Measurements from ENCODE around the gene LIPF. TPM values are rescaled to one million over a fixed set of nuclear protein-coding genes. Genes with fewer than 3 reads are reported as not detected.
"Not testable (repeated sequence)": the region's sequence is repeated elsewhere in the genome, so short reads cannot be mapped to it uniquely, and the experiment has no call there.

LIPF gene
- total RNA-seq, 1 experiment from 2014 or later: not detected

DNA sequence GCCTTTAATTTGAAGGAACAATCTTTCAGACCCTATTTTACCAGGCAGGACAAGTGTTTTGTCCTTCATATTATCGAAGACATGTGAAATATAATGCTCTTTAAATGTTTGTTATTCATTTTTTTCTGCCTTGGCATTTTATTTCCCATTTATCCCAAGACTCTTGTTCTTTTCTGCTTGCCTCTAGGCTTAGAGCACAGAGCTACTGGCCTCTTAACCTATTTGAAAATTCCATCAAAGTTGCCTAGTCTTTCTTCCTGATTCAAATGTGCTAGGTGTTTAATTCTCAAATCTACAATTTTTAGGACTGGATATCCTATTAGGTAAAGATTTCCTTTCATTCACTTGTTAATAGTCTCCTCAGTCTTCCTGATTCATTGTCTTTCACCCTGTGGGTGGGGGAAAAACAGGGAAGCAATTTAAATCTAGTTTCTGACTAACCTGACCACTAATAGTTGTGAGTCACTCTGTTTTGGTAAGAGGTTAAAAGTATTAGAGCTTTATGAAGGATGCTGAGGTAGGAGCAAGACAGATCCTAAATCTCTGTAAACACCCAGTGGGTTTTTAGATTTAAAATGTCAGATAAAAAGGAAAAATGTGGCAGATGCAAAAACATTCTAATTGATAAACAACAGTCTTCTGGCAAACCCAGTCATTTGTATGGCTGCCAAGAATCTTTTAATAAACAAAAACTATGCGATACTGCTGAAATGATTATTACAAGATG is 43.4 kb downstream of the LIPF start:
- H3K4me3 Mint-ChIP-seq: no peak overlapping the region
- peaks cover 33% of the 10 kb centered on the region for H3K4me1 Mint-ChIP-seq
- POLR2A ChIA-PET: no interaction called here
- TF ChIP-seq ZNF138 (CRISPR knock-in tag; conservative IDR thresholded peaks at IDR 0.05) (no peak), MXD4 (CRISPR knock-in tag; IDR thresholded peaks at IDR 0.05; ENCODE audit: borderline replicate concordance) (no peak), ZBTB21 (CRISPR knock-in tag; IDR thresholded peaks at IDR 0.05; ENCODE audit: borderline replicate concordance) (no peak)
- TF ChIP-seq, protein P1, sequence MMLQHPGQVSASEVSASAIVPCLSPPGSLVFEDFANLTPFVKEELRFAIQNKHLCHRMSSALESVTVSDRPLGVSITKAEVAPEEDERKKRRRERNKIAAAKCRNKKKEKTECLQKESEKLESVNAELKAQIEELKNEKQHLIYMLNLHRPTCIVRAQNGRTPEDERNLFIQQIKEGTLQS (CRISPR knock-in tag; conservative IDR thresholded peaks at IDR 0.05): no peak
- TF ChIP-seq, protein P2, sequence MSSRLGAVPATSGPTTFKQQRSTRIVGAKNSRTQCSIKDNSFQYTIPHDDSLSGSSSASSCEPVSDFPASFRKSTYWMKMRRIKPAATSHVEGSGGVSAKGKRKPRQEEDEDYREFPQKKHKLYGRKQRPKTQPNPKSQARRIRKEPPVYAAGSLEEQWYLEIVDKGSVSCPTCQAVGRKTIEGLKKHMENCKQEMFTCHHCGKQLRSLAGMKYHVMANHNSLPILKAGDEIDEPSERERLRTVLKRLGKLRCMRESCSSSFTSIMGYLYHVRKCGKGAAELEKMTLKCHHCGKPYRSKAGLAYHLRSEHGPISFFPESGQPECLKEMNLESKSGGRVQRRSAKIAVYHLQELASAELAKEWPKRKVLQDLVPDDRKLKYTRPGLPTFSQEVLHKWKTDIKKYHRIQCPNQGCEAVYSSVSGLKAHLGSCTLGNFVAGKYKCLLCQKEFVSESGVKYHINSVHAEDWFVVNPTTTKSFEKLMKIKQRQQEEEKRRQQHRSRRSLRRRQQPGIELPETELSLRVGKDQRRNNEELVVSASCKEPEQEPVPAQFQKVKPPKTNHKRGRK (CRISPR knock-in tag; IDR thresholded peaks at IDR 0.05; ENCODE audit: borderline replicate concordance): no peak
- CTCF ChIA-PET: interaction anchor here (1.2 kb wide), 1 partner anchor 21 kb away, joined by 8 read pairs; no protein-coding TSS in a partner anchor
- DNase-seq (ENCODE audit: low spot score): no peak
- no peaks in the 10 kb centered on the region for H3K9me3 Mint-ChIP-seq
- no peaks in the 10 kb centered on the region for H3K36me3 Mint-ChIP-seq
- no peak for ATAC-seq
- H3K27ac Mint-ChIP-seq: no peak overlapping the region
- H3K27me3 Mint-ChIP-seq (ENCODE audit: low read depth): peaks cover 91% of the 10 kb centered on the region

DNA sequence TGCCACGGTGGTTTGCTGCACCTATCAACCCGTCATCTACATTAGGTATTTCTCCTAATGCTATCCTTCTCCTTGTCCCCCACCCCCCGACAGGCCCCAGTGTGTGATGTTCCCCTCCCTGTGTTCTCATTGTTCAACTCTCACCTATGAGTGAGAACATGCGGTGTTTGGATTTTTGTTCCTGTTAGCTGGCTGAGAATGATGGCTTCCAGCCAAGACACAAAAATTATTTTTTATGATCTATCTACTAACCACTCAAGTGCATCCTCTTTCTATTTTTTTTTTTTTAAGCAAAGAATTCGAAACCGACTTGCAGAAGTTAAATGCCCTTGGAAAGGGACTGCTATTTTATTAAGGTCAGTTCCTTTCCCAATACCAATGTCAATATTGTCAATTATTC is 45.1 kb downstream of the LIPF start:
- CTCF ChIA-PET; H3K36me3 Mint-ChIP-seq; H3K4me3 Mint-ChIP-seq; DNase-seq (ENCODE audit: low spot score); POLR2A ChIA-PET; ATAC-seq; H3K27ac Mint-ChIP-seq; H3K9me3 Mint-ChIP-seq: not testable (repeated sequence)
- H3K27me3 Mint-ChIP-seq (ENCODE audit: low read depth): peaks cover 88% of the 10 kb centered on the region
- peaks cover 23% of the 10 kb centered on the region for H3K4me1 Mint-ChIP-seq

- DNase-seq (ENCODE audit: low spot score) (no peak), ATAC-seq (no peak)
- no peaks in the 10 kb centered on the region for H3K4me1 Mint-ChIP-seq
- H3K27me3 Mint-ChIP-seq (ENCODE audit: low read depth): peaks cover 84% of the 10 kb centered on the region
- H3K4me3 Mint-ChIP-seq: no peak overlapping the region
- no peak for TF ChIP-seq NR1H2 (CRISPR knock-in tag; IDR thresholded peaks at IDR 0.05)
- TF ChIP-seq TEAD1 (CRISPR knock-in tag; IDR thresholded peaks at IDR 0.05): no peak
- ChIA-PET CTCF (no interaction called here), POLR2A (no interaction called here)
- H3K36me3 Mint-ChIP-seq: no peaks in the 10 kb centered on the region
- H3K27ac Mint-ChIP-seq: no peak overlapping the region
- no peaks in the 10 kb centered on the region for H3K9me3 Mint-ChIP-seq
Measured at GRCh38 chr10:88715517-88715916, 51.3 kb downstream of the LIPF start.

GRCh38 chr10:88721392-88721791 is 57.1 kb downstream of the LIPF start:
- Mint-ChIP-seq H3K36me3 (no peaks in the 10 kb centered on the region), H3K27me3 (ENCODE audit: low read depth) (peaks cover 65% of the 10 kb centered on the region), H3K27ac (no peak overlapping the region), H3K9me3 (no peaks in the 10 kb centered on the region), H3K4me3 (no peak overlapping the region), H3K4me1 (no peaks in the 10 kb centered on the region)
- ATAC-seq: no peak
- no peak for DNase-seq (ENCODE audit: low spot score)
- POLR2A ChIA-PET: interaction anchor here (0.5 kb wide), 1 partner anchor 165 kb away, joined by 3 read pairs; no protein-coding TSS in a partner anchor
- CTCF ChIA-PET: interaction anchor here (0.6 kb wide), 1 partner anchor 355 kb away, joined by 3 read pairs; no protein-coding TSS in a partner anchor
- TF ChIP-seq ESRRA (CRISPR knock-in tag; IDR thresholded peaks at IDR 0.05; ENCODE audit: borderline replicate concordance) (no peak), NR2C2 (CRISPR knock-in tag; IDR thresholded peaks at IDR 0.05) (no peak), HMGA2 (CRISPR knock-in tag; IDR thresholded peaks at IDR 0.05) (no peak), OVOL2 (CRISPR knock-in tag; IDR thresholded peaks at IDR 0.05; ENCODE audit: borderline replicate concordance) (no peak), TCF7 (CRISPR knock-in tag; IDR thresholded peaks at IDR 0.05; ENCODE audit: low read depth) (no peak), MAX (CRISPR knock-in tag; IDR thresholded peaks at IDR 0.05) (no peak), NR3C1 (CRISPR knock-in tag; conservative IDR thresholded peaks at IDR 0.05; ENCODE audit: low read depth) (no peak), IRF2 (CRISPR knock-in tag; IDR thresholded peaks at IDR 0.05; ENCODE audit: borderline replicate concordance, low read depth) (no peak), MYBL2 (CRISPR knock-in tag; IDR thresholded peaks at IDR 0.05) (no peak), ZNF416 (CRISPR knock-in tag; IDR thresholded peaks at IDR 0.05) (no peak), ZNF138 (CRISPR knock-in tag; conservative IDR thresholded peaks at IDR 0.05) (no peak)
- TF ChIP-seq, protein P3, sequence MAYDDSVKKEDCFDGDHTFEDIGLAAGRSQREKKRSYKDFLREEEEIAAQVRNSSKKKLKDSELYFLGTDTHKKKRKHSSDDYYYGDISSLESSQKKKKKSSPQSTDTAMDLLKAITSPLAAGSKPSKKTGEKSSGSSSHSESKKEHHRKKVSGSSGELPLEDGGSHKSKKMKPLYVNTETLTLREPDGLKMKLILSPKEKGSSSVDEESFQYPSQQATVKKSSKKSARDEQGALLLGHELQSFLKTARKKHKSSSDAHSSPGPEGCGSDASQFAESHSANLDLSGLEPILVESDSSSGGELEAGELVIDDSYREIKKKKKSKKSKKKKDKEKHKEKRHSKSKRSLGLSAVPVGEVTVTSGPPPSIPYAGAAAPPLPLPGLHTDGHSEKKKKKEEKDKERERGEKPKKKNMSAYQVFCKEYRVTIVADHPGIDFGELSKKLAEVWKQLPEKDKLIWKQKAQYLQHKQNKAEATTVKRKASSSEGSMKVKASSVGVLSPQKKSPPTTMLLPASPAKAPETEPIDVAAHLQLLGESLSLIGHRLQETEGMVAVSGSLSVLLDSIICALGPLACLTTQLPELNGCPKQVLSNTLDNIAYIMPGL (CRISPR knock-in tag; IDR thresholded peaks at IDR 0.05): no peak
- TF ChIP-seq, protein P4, sequence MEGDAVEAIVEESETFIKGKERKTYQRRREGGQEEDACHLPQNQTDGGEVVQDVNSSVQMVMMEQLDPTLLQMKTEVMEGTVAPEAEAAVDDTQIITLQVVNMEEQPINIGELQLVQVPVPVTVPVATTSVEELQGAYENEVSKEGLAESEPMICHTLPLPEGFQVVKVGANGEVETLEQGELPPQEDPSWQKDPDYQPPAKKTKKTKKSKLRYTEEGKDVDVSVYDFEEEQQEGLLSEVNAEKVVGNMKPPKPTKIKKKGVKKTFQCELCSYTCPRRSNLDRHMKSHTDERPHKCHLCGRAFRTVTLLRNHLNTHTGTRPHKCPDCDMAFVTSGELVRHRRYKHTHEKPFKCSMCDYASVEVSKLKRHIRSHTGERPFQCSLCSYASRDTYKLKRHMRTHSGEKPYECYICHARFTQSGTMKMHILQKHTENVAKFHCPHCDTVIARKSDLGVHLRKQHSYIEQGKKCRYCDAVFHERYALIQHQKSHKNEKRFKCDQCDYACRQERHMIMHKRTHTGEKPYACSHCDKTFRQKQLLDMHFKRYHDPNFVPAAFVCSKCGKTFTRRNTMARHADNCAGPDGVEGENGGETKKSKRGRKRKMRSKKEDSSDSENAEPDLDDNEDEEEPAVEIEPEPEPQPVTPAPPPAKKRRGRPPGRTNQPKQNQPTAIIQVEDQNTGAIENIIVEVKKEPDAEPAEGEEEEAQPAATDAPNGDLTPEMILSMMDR (IDR thresholded peaks at IDR 0.05): no peak
- TF ChIP-seq, protein P1 (CRISPR knock-in tag; conservative IDR thresholded peaks at IDR 0.05): no peak

Measured in WTC11 (cell line).